Astrocyte (in vitro differentiated cells and primary cell): Measurements from ENCODE around the gene PEX14.

ENCODE experiments used
- CTCF ChIP-seq: IDR thresholded peaks from 2 replicates; pipeline ENCODE4 v1.5.1; 2011; ENCODE audit warnings: low read depth, mild to moderate bottlenecking, inconsistent platforms, low read length, moderate library complexity; ENCODE audit not compliant: insufficient read depth
- EZH2 ChIP-seq: IDR thresholded peaks from 2 replicates; pipeline ENCODE4 v1.6.1; 2012; ENCODE audit warnings: mild to moderate bottlenecking, low read length, inconsistent platforms; ENCODE audit not compliant: insufficient read depth

- TF ChIP-seq CTCF (no peak), EZH2 (no peak)
Measured at GRCh38 chr1:10625554-10625953, 150.8 kb downstream of the PEX14 start.
